Liver (tissue), 9 donors: ENCODE results near the gene SH3RF3. TPM values are rescaled to one million over a fixed set of nuclear protein-coding genes. Genes with fewer than 3 reads are reported as not detected.

Source experiments
- DNase-seq: peaks from one replicate; pipeline ENCODE4 v3.0.0-alpha.2; 2017; ENCODE audit warnings: low spot score
- H3K27ac ChIP-seq, 2 donors: one replicate each; pipeline ENCODE4 v1.7.0; 2013; ENCODE audit warnings: inconsistent platforms in 2 of 2, low read length in 2 of 2, control low read depth in 1 of 2, low read depth in 1 of 2, mild to moderate bottlenecking in 1 of 2
- H3K27me3 ChIP-seq, 4 donors: one replicate each; pipeline versions ENCODE4 v1.6.1 to v1.7.0; 2013; ENCODE audit warnings: low read length in 3 of 4, inconsistent platforms in 1 of 4, mild to moderate bottlenecking in 1 of 4, moderate library complexity in 1 of 4; ENCODE audit not compliant: control insufficient read depth in 4 of 4, insufficient read depth in 4 of 4
- H3K36me3 ChIP-seq, 4 donors: one replicate each; pipeline versions ENCODE4 v1.6.1 to v1.7.0; 2013; ENCODE audit warnings: low read length in 3 of 4, mild to moderate bottlenecking in 3 of 4, low read depth in 1 of 4, moderate library complexity in 1 of 4; ENCODE audit not compliant: control insufficient read depth in 4 of 4, insufficient read depth in 3 of 4
- H3K4me1 ChIP-seq, 4 donors: one replicate each; pipeline versions ENCODE4 v1.6.1 to v1.7.0; 2013; ENCODE audit warnings: low read length in 3 of 4, mild to moderate bottlenecking in 3 of 4, moderate library complexity in 1 of 4; ENCODE audit not compliant: control insufficient read depth in 4 of 4, insufficient read depth in 4 of 4
- H3K4me3 ChIP-seq, 3 donors: one replicate each; pipeline versions ENCODE4 v1.6.1 to v1.7.0; 2013; ENCODE audit warnings: low read length in 3 of 3, control low read depth in 1 of 3, low read depth in 1 of 3, mild to moderate bottlenecking in 1 of 3
- H3K9ac ChIP-seq, 2 donors: one replicate each; pipeline ENCODE4 v1.7.0; 2013; ENCODE audit warnings: low read length in 2 of 2, mild to moderate bottlenecking in 2 of 2, moderate library complexity in 2 of 2, control low read depth in 1 of 2, low read depth in 1 of 2
- H3K9me3 ChIP-seq, 4 donors: one replicate each; pipeline versions ENCODE4 v1.6.1 to v1.7.0; 2013; ENCODE audit warnings: low read length in 3 of 4; ENCODE audit not compliant: control insufficient read depth in 4 of 4
- ATF3 ChIP-seq: IDR thresholded peaks from 2 replicates; pipeline ENCODE4 v1.6.1; 2016; ENCODE audit warnings: antibody characterized with exemption
- CTCF ChIP-seq: fragments of 150-350 bp; IDR thresholded peaks from 2 replicates; pipeline ENCODE4 v1.5.1; 2017; ENCODE audit warnings: improper control_type of control experiment, low read depth, low read length; ENCODE audit not compliant: missing input control
- EGR1 ChIP-seq, 2 donors: IDR thresholded peaks; 2 replicates each; pipeline ENCODE4 v1.6.1; 2016 to 2018; ENCODE audit warnings: antibody characterized with exemption in 2 of 2, low read depth in 2 of 2
- FOXA1 ChIP-seq: IDR thresholded peaks from 2 replicates; pipeline ENCODE4 v1.6.1; 2016; ENCODE audit warnings: antibody characterized with exemption
- FOXA2 ChIP-seq: IDR thresholded peaks from 2 replicates; pipeline ENCODE4 v1.6.1; 2016; ENCODE audit warnings: antibody characterized with exemption
- GABPA ChIP-seq, 2 donors: IDR thresholded peaks in 1 of 2; conservative IDR thresholded peaks in 1 of 2; 2 replicates each; pipeline ENCODE4 v1.6.1; 2016; ENCODE audit warnings: antibody characterized with exemption in 2 of 2, mild to moderate bottlenecking in 1 of 2, moderate library complexity in 1 of 2
- HNF4A ChIP-seq, 2 donors: conservative IDR thresholded peaks; 2 replicates each; pipeline ENCODE4 v1.6.1; 2016; ENCODE audit warnings: antibody characterized with exemption in 2 of 2, mild to moderate bottlenecking in 2 of 2
- HNF4G ChIP-seq: IDR thresholded peaks from 2 replicates; pipeline ENCODE4 v1.6.1; 2016; ENCODE audit warnings: antibody characterized with exemption
- MAX ChIP-seq: IDR thresholded peaks from 2 replicates; pipeline ENCODE4 v1.6.1; 2016; ENCODE audit warnings: antibody characterized with exemption
- NR2F2 ChIP-seq: IDR thresholded peaks from 2 replicates; pipeline ENCODE4 v1.6.1; 2016; ENCODE audit warnings: antibody characterized with exemption
- RAD21 ChIP-seq, 2 donors: IDR thresholded peaks; 2 replicates each; pipeline ENCODE4 v1.6.1; 2016; ENCODE audit warnings: antibody characterized with exemption in 2 of 2, mild to moderate bottlenecking in 2 of 2
- REST ChIP-seq: IDR thresholded peaks from 2 replicates; pipeline ENCODE4 v1.6.1; 2016; ENCODE audit warnings: antibody characterized with exemption, mild to moderate bottlenecking
- RXRA ChIP-seq, 2 donors: IDR thresholded peaks; 2 replicates each; pipeline ENCODE4 v1.6.1; 2017 to 2018; ENCODE audit warnings: antibody characterized with exemption in 2 of 2, mild to moderate bottlenecking in 1 of 2
- SP1 ChIP-seq: IDR thresholded peaks from 2 replicates; pipeline ENCODE4 v1.6.1; 2018; ENCODE audit warnings: antibody characterized with exemption, mild to moderate bottlenecking
- TAF1 ChIP-seq: conservative IDR thresholded peaks from 2 replicates; pipeline ENCODE4 v1.6.1; 2016; ENCODE audit warnings: antibody characterized with exemption, mild to moderate bottlenecking
- YY1 ChIP-seq: IDR thresholded peaks from 2 replicates; pipeline ENCODE4 v1.6.1; 2016; ENCODE audit warnings: antibody characterized with exemption, mild to moderate bottlenecking
- ZBTB33 ChIP-seq: IDR thresholded peaks from 2 replicates; pipeline ENCODE4 v1.6.1; 2016; ENCODE audit warnings: antibody characterized with exemption
- WGBS: extraction: QIAGEN DNeasy Blood & Tissue Kit; methylation state at CpG from one replicate; pipeline ENCODE4 v1.1.7; 2013; 5-methylcytosine and 5-hydroxymethylcytosine counted together
- polyA plus RNA-seq, 2 donors: library from polyadenylated mRNA; stranded (reverse) in 1 of 2; unstranded in 1 of 2; fragments of 200-250 nt in 1 of 2; fragments of >200 nt in 1 of 2; fragmentation: Nextera tagmentation in 1 of 2; extraction: Ambion mirVana in 1 of 2; gene quantifications; one replicate each; pipeline versions ENCODE4 v1.2.1 to v1.2.3, GENCODE V29; 2013 to 2015
- total RNA-seq, 2 donors: library from RNA; depleted of rRNA; stranded (reverse); fragments of >200 nt; gene quantifications; one replicate each; pipeline ENCODE4 v1.2.3, GENCODE V29; 2014
- donor health status: healthy.
- donor health status: healthy.
- donor health status: healthy.
- donor health status: healthy.
- donor health status: healthy.

SH3RF3 gene
- total and polyA plus RNA-seq, 4 donors, result 0.11 to 1.0 (median 0.54) TPM

GRCh38 chr2:109404681-109405080, 275.7 kb downstream of the SH3RF3 start:
- H3K9me3 ChIP-seq, result no peaks in the 10 kb centered on the region

GRCh38 chr2:109405873-109406272, 276.9 kb downstream of the SH3RF3 start:
- 97% methylated on average over 10 of the region's 10 CpGs for WGBS
- H3K27me3 ChIP-seq, result no peaks in the 10 kb centered on the region
- H3K27ac ChIP-seq, result no peak overlapping the region
- H3K4me3 ChIP-seq, result no peak overlapping the region
- H3K9me3 ChIP-seq, result no peaks in the 10 kb centered on the region
- H3K36me3 ChIP-seq, result no peaks in the 10 kb centered on the region
- DNase-seq, result no peak
- no peak for TF ChIP-seq MAX
- no peak for TF ChIP-seq GABPA (IDR thresholded peaks at IDR 0.05 in 1 of 2, conservative IDR thresholded peaks at IDR 0.05 in 1 of 2)
- no peak for TF ChIP-seq ATF3
- TF ChIP-seq RAD21 (IDR thresholded peaks at IDR 0.05), result no peak
- TF ChIP-seq FOXA2, result no peak
- H3K4me1 ChIP-seq, result no peaks in the 10 kb centered on the region
- no peak overlapping the region for H3K9ac ChIP-seq

More at GRCh38 chr2:109404681-109405080, 275.7 kb downstream of the SH3RF3 start:
- no peak overlapping the region for H3K9ac ChIP-seq
- no peaks in the 10 kb centered on the region for H3K4me1 ChIP-seq
- TF ChIP-seq FOXA1 (no peak), HNF4G (no peak), ZBTB33 (no peak), HNF4A (conservative IDR thresholded peaks at IDR 0.05) (no peak)
- H3K27ac ChIP-seq, result no peak overlapping the region
- no peak for DNase-seq
- no peaks in the 10 kb centered on the region for H3K36me3 ChIP-seq
- H3K27me3 ChIP-seq, result no peaks in the 10 kb centered on the region
- WGBS, result 94% methylated on average over 6 of the region's 6 CpGs
- H3K4me3 ChIP-seq, result no peak overlapping the region

- no peaks in the 10 kb centered on the region for H3K27me3 ChIP-seq
- H3K4me3 ChIP-seq, result no peak overlapping the region
- H3K9ac ChIP-seq, result no peak overlapping the region
- no peaks in the 10 kb centered on the region for H3K36me3 ChIP-seq
- no peaks in the 10 kb centered on the region for H3K4me1 ChIP-seq
- no peak for DNase-seq
- WGBS, result 92% methylated on average over 8 of the region's 8 CpGs
- no peaks in the 10 kb centered on the region for H3K9me3 ChIP-seq
- no peak overlapping the region for H3K27ac ChIP-seq
- TF ChIP-seq NR2F2 (no peak), YY1 (no peak), RXRA (IDR thresholded peaks at IDR 0.05) (no peak), FOXA2 (no peak), ATF3 (no peak), REST (no peak), FOXA1 (no peak), MAX (no peak), HNF4A (conservative IDR thresholded peaks at IDR 0.05) (no peak), GABPA (IDR thresholded peaks at IDR 0.05 in 1 of 2, conservative IDR thresholded peaks at IDR 0.05 in 1 of 2) (no peak), EGR1 (IDR thresholded peaks at IDR 0.05; ENCODE audit: low read depth in 2 of 2) (no peak), SP1 (no peak), ZBTB33 (no peak), TAF1 (no peak), RAD21 (IDR thresholded peaks at IDR 0.05) (no peak), CTCF (no peak), HNF4G (no peak)
These were observed 277.3 kb downstream of the SH3RF3 start for GRCh38 chr2:109406301-109406700.
